Upper lobe of left lung (tissue), 4 donors: ENCODE results near the gene TYW1.
"Not testable (repeated sequence)": the region's sequence is repeated elsewhere in the genome, so short reads cannot be mapped to it uniquely, and the experiment has no call there.

ENCODE experiments used
- CTCF ChIP-seq, 6 experiments: fragments of 450-650 bp in 4 of 6; fragments of 200-600 bp in 2 of 6; sonication (generic) in 2 of 6; IDR thresholded peaks; one replicate each; pipeline ENCODE4 v1.5.1; 2016 to 2019; ENCODE audit warnings: antibody characterized with exemption in 6 of 6
- POLR2A ChIP-seq, 4 donors: fragments of 450-650 bp; IDR thresholded peaks; one replicate each; pipeline ENCODE4 v1.5.1; 2016 to 2017; ENCODE audit warnings: antibody characterized with exemption in 4 of 4, mild to moderate bottlenecking in 2 of 4
- POLR2AphosphoS5 ChIP-seq, 2 donors: sonication (generic); formaldehyde crosslinking; IDR thresholded peaks; one replicate each; pipeline ENCODE4 v1.5.1; 2017; ENCODE audit warnings: antibody characterized with exemption in 2 of 2

- not testable (repeated sequence) for TF ChIP-seq CTCF, POLR2AphosphoS5, POLR2A (IDR thresholded peaks at IDR 0.05)
Observed at GRCh38 chr7:67046819-67047218, 50.2 kb downstream of the TYW1 start.
